SK-N-SH treated with all-trans-retinoic acid at 6 μM for 48 hours (cell line): ENCODE results near the gene ADIPOR1.

ENCODE experiments used
- ARNTL ChIP-seq: fragments of 450-650 bp; formaldehyde crosslinking; IDR thresholded peaks from 2 replicates; pipeline ENCODE4 v1.5.0; 2020; ENCODE audit warnings: low read depth, mild to moderate bottlenecking, moderate library complexity, borderline replicate concordance
- TOX ChIP-seq: fragments of 250-450 bp; sonication (Bioruptor Pico); IDR thresholded peaks from 2 replicates; pipeline ENCODE4 v1.8.0; 2021; ENCODE audit warnings: mild to moderate bottlenecking, moderate library complexity, borderline replicate concordance
- ZFP3 ChIP-seq: fragments of 250-450 bp; sonication (Bioruptor Pico); IDR thresholded peaks from 2 replicates; pipeline ENCODE4 v1.5.0; 2020; ENCODE audit warnings: mild to moderate bottlenecking, moderate library complexity
- ZFP30 ChIP-seq: fragments of 450-650 bp; formaldehyde crosslinking; IDR thresholded peaks from 2 replicates; pipeline ENCODE4 v1.5.0; 2022; ENCODE audit warnings: mild to moderate bottlenecking, moderate library complexity
- TF ChIP-seq, protein P1 (sequence below): fragments of 250-450 bp; sonication (Bioruptor Pico); IDR thresholded peaks from 2 replicates; pipeline ENCODE4 v1.8.0; 2020; ENCODE audit warnings: mild to moderate bottlenecking, moderate library complexity, borderline replicate concordance

DNA sequence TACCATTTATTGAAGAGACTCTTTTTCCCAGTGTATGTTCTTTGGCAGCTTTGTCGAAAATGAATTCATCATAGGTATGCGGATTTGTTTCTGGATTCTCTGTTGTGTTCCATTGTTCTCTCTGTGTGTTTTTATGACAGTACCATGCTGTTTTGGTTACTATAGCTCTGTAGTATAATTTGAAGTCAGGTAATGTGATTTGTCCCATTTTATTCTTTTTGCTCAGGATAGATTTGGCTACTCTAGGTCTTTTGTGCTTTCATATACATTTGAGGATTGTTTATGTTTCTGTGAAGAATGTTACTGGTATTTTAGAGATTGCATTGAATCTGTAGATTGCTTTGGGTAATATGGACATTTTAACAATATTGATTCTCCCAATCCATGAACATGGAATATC, 25.6 kb downstream of the ADIPOR1 start:
- no peak for TF ChIP-seq ARNTL (CRISPR knock-in tag)
- TF ChIP-seq, protein P1, sequence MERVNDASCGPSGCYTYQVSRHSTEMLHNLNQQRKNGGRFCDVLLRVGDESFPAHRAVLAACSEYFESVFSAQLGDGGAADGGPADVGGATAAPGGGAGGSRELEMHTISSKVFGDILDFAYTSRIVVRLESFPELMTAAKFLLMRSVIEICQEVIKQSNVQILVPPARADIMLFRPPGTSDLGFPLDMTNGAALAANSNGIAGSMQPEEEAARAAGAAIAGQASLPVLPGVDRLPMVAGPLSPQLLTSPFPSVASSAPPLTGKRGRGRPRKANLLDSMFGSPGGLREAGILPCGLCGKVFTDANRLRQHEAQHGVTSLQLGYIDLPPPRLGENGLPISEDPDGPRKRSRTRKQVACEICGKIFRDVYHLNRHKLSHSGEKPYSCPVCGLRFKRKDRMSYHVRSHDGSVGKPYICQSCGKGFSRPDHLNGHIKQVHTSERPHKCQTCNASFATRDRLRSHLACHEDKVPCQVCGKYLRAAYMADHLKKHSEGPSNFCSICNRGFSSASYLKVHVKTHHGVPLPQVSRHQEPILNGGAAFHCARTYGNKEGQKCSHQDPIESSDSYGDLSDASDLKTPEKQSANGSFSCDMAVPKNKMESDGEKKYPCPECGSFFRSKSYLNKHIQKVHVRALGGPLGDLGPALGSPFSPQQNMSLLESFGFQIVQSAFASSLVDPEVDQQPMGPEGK (CRISPR knock-in tag) = no peak
- no peak for TF ChIP-seq ZFP3 (CRISPR knock-in tag)
- TF ChIP-seq TOX (CRISPR knock-in tag) = no peak
- no peak for TF ChIP-seq ZFP30 (CRISPR knock-in tag)
